ENCODE results near the gene SHANK2.

SHANK2 gene

GRCh38 chr11:71244116-71244810 is 8.1 kb downstream of the SHANK2 start:
- CTCF ChIA-PET, result no interaction called here
- no peak for DNase-seq (ENCODE audit: extremely low spot score)
- no peak for TF ChIP-seq CTCF (IDR thresholded peaks at IDR 0.05; ENCODE audit: control extremely low read depth, extremely low read depth, low read depth, missing control alignments)

GRCh38 chr11:71242391-71242790 is 10.0 kb downstream of the SHANK2 start:
- ChIA-PET POLR2A (no interaction called here), CTCF (no interaction called here)

More at GRCh38 chr11:71244116-71244810, 8.1 kb downstream of the SHANK2 start:
- POLR2A ChIA-PET, result no interaction called here

GRCh38 chr11:71241721-71242259 is 10.6 kb downstream of the SHANK2 start:
- no peak for DNase-seq (ENCODE audit: extremely low spot score)
- POLR2A ChIA-PET, result interaction anchor here (0.6 kb wide), 1 partner anchor 34 kb away, joined by 3 read pairs; no protein-coding TSS in a partner anchor
- TF ChIP-seq CTCF (IDR thresholded peaks at IDR 0.05; ENCODE audit: control extremely low read depth, extremely low read depth, low read depth, missing control alignments), result no peak
- CTCF ChIA-PET, result no interaction called here

More at GRCh38 chr11:71242391-71242790, 10.0 kb downstream of the SHANK2 start:
- no peak for TF ChIP-seq CTCF (IDR thresholded peaks at IDR 0.05; ENCODE audit: control extremely low read depth, extremely low read depth, low read depth, missing control alignments)
- DNase-seq (ENCODE audit: extremely low spot score), result no peak

GRCh38 chr11:71240865-71241691 is 11.3 kb downstream of the SHANK2 start:
- ChIA-PET CTCF (no interaction called here), POLR2A (interaction anchor here (0.6 kb wide), 1 partner anchor 35 kb away, joined by 3 read pairs; no protein-coding TSS in a partner anchor)
- no peak for TF ChIP-seq CTCF (IDR thresholded peaks at IDR 0.05; ENCODE audit: control extremely low read depth, extremely low read depth, low read depth, missing control alignments)
- DNase-seq (ENCODE audit: extremely low spot score), result no peak

- TF ChIP-seq CTCF (IDR thresholded peaks at IDR 0.05; ENCODE audit: control extremely low read depth, extremely low read depth, low read depth, missing control alignments), result no peak
- no peak for DNase-seq (ENCODE audit: extremely low spot score)
- ChIA-PET CTCF (no interaction called here), POLR2A (no interaction called here)
These were observed 12.2 kb downstream of the SHANK2 start for GRCh38 chr11:71240061-71240690.

GRCh38 chr11:71239581-71239980 is 12.8 kb downstream of the SHANK2 start:
- ChIA-PET POLR2A (no interaction called here), CTCF (interaction anchor here (1.1 kb wide), 1 partner anchor 16 kb away, joined by 4 read pairs; no protein-coding TSS in a partner anchor)
- TF ChIP-seq CTCF (IDR thresholded peaks at IDR 0.05; ENCODE audit: control extremely low read depth, extremely low read depth, low read depth, missing control alignments), result no peak
- no peak for DNase-seq (ENCODE audit: extremely low spot score)

All from GM10248 (cell line).